IMR-90 (cell line): ENCODE data around the gene TSPY4.

Experiments
- CHD1 ChIP-seq: IDR thresholded peaks from 2 replicates; pipeline ENCODE4 v1.6.1; 2012; ENCODE audit warnings: low read depth, low read length, improper control_type of control experiment
- CTCF ChIP-seq: conservative IDR thresholded peaks from 2 replicates; pipeline ENCODE4 v1.5.1; 2012; ENCODE audit warnings: mild to moderate bottlenecking, low read depth, low read length, improper control_type of control experiment
- ELK1 ChIP-seq: fragments of 150-350 bp; IDR thresholded peaks from 2 replicates; pipeline ENCODE4 v1.6.1; 2016; ENCODE audit warnings: low read depth, mild to moderate bottlenecking, low read length, moderate library complexity, borderline replicate concordance
- FOS ChIP-seq: fragments of 150-350 bp; IDR thresholded peaks from 2 replicates; pipeline ENCODE4 v1.6.1; 2016; ENCODE audit warnings: low read depth, low read length
- MAFK ChIP-seq: IDR thresholded peaks from 2 replicates; pipeline ENCODE4 v1.6.1; 2012; ENCODE audit warnings: low read depth, low read length, improper control_type of control experiment
- MAZ ChIP-seq: IDR thresholded peaks from 2 replicates; pipeline ENCODE4 v1.6.1; 2012; ENCODE audit warnings: low read depth, mild to moderate bottlenecking, low read length, improper control_type of control experiment, moderate library complexity, borderline replicate concordance
- MXI1 ChIP-seq: IDR thresholded peaks from 2 replicates; pipeline ENCODE4 v1.6.1; 2012; ENCODE audit warnings: low read depth, mild to moderate bottlenecking, low read length, moderate library complexity, borderline replicate concordance
- NFE2L2 ChIP-seq: fragments of 150-350 bp; IDR thresholded peaks from 2 replicates; pipeline ENCODE4 v1.6.1; 2016; ENCODE audit warnings: low read depth, mild to moderate bottlenecking, low read length
- POLR2A ChIP-seq: IDR thresholded peaks from 2 replicates; pipeline ENCODE4 v1.6.1; 2012; ENCODE audit warnings: mild to moderate bottlenecking, low read depth, low read length
- RAD21 ChIP-seq: IDR thresholded peaks from 2 replicates; pipeline ENCODE4 v1.6.1; 2012; ENCODE audit warnings: low read length, improper control_type of control experiment
- RCOR1 ChIP-seq: IDR thresholded peaks from 2 replicates; pipeline ENCODE4 v1.6.1; 2012; ENCODE audit warnings: mild to moderate bottlenecking, low read length, improper control_type of control experiment; ENCODE audit not compliant: insufficient replicate concordance
- RFX5 ChIP-seq: IDR thresholded peaks from 2 replicates; pipeline ENCODE4 v1.8.0; 2012; ENCODE audit warnings: low read depth, mild to moderate bottlenecking, low read length, moderate library complexity
- USF2 ChIP-seq: fragments of 150-350 bp; IDR thresholded peaks from 2 replicates; pipeline ENCODE4 v1.6.1; 2017; ENCODE audit warnings: mild to moderate bottlenecking, antibody characterized with exemption, low read length, low read depth

- TF ChIP-seq CTCF (no peak), CHD1 (no peak), RFX5 (no peak), USF2 (no peak), ELK1 (no peak), MAFK (no peak), POLR2A (no peak), RCOR1 (no peak), MAZ (no peak), MXI1 (no peak), NFE2L2 (no peak), FOS (no peak), RAD21 (no peak)
Measured at GRCh38 chrY:9320996-9321395, 16.3 kb upstream of the TSPY4 start.
